HepG2 (cell line): ENCODE data around the gene TBC1D16. TPM values are rescaled to one million over a fixed set of nuclear protein-coding genes. Genes with fewer than 3 reads are reported as not detected.

Experiments
- FOSL2 ChIP-seq: sonication (generic); formaldehyde crosslinking; IDR thresholded peaks from 2 replicates; pipeline ENCODE4 v1.4.0; 2020; ENCODE audit warnings: missing genetic modification reagents
- GLI4 ChIP-seq: sonication (generic); formaldehyde crosslinking; IDR thresholded peaks from 2 replicates; pipeline ENCODE4 v1.5.1; 2020; ENCODE audit warnings: missing genetic modification reagents, mild to moderate bottlenecking, moderate library complexity, borderline replicate concordance
- KMT2A ChIP-seq: sonication (generic); formaldehyde crosslinking; IDR thresholded peaks from 2 replicates; pipeline ENCODE4 v1.4.0; 2020; ENCODE audit warnings: missing genetic modification reagents
- NFYC ChIP-seq: IDR thresholded peaks from 2 replicates; pipeline ENCODE4 v1.6.1; 2016; ENCODE audit warnings: missing genetic modification reagents, missing compliant biosample characterization
- SMC3 ChIP-seq: IDR thresholded peaks from 2 replicates; pipeline ENCODE4 v1.6.1; 2011; ENCODE audit warnings: low read length, improper control_type of control experiment
- TAF15 ChIP-seq: fragments of 200-400 bp; formaldehyde crosslinking; IDR thresholded peaks from one replicate; pipeline ENCODE4 v1.6.1; 2018; ENCODE audit warnings: mild to moderate bottlenecking, low read depth, low read length; ENCODE audit not compliant: poor library complexity, severe bottlenecking
- THAP11 ChIP-seq: IDR thresholded peaks from 2 replicates; pipeline ENCODE4 v1.6.1; 2016; ENCODE audit warnings: missing biosample characterization, missing genetic modification reagents
- ZBTB38 ChIP-seq: sonication (generic); formaldehyde crosslinking; IDR thresholded peaks from 2 replicates; pipeline ENCODE4 v1.5.1; 2020; ENCODE audit warnings: mild to moderate bottlenecking, missing genetic modification reagents
- ZFAT ChIP-seq: sonication (generic); formaldehyde crosslinking; conservative IDR thresholded peaks from 2 replicates; pipeline ENCODE4 v1.8.1; 2023; ENCODE audit warnings: missing genetic modification reagents, inconsistent platforms
- ZFP1 ChIP-seq: IDR thresholded peaks from 2 replicates; pipeline ENCODE4 v1.6.1; 2016
- ZMYM2 ChIP-seq: sonication (generic); formaldehyde crosslinking; IDR thresholded peaks from 2 replicates; pipeline ENCODE4 v1.8.0; 2022; ENCODE audit warnings: mild to moderate bottlenecking, missing genetic modification reagents
- ZMYM4 ChIP-seq: sonication (generic); formaldehyde crosslinking; IDR thresholded peaks from 2 replicates; pipeline ENCODE4 v1.8.1; 2023; ENCODE audit warnings: mild to moderate bottlenecking, missing genetic modification reagents
- ZNF180 ChIP-seq: sonication (generic); formaldehyde crosslinking; IDR thresholded peaks from 2 replicates; pipeline ENCODE4 v1.4.0; 2020; ENCODE audit warnings: low read depth, missing genetic modification reagents, borderline replicate concordance
- ZNF263 ChIP-seq: sonication (generic); formaldehyde crosslinking; IDR thresholded peaks from 2 replicates; pipeline ENCODE4 v1.4.0; 2020; ENCODE audit warnings: missing genetic modification reagents
- ZNF335 ChIP-seq: sonication (generic); formaldehyde crosslinking; IDR thresholded peaks from 2 replicates; pipeline ENCODE4 v1.4.0; 2020; ENCODE audit warnings: missing genetic modification reagents
- ZNF572 ChIP-seq: sonication (generic); formaldehyde crosslinking; IDR thresholded peaks from 2 replicates; pipeline ENCODE4 v1.5.1; 2020; ENCODE audit warnings: mild to moderate bottlenecking, missing genetic modification reagents
- polyA plus RNA-seq, 8 experiments: library from polyadenylated mRNA; depleted of rRNA in 3 of 8; stranded (reverse) in 7 of 8; unstranded in 1 of 8; fragments of >200 nt; fragmentation: Illumina TruSeq in 4 of 8; extraction: Trizol in 4 of 8; gene quantifications; 2 replicates each; pipeline versions ENCODE4 v1.2.1 to v1.2.3, GENCODE V29; 2011 to 2016; ENCODE audit warnings: low read depth in 4 of 8, missing spikeins in 1 of 8, mixed read lengths in 1 of 8; ENCODE audit not compliant: insufficient read depth in 1 of 8
- total RNA-seq, 5 experiments: library from RNA; depleted of rRNA; stranded (reverse); fragments of >200 nt; fragmentation: Illumina TruSeq; extraction: Trizol; gene quantifications; 2 replicates each; pipeline ENCODE4 v1.2.3, GENCODE V29; 2016; ENCODE audit warnings: low read depth in 1 of 5
- TF ChIP-seq, protein P1 (sequence below): sonication (generic); formaldehyde crosslinking; IDR thresholded peaks from 2 replicates; pipeline ENCODE4 v1.4.0; 2020; ENCODE audit warnings: mild to moderate bottlenecking, missing genetic modification reagents
- TF ChIP-seq, protein P2 (sequence below): sonication (generic); formaldehyde crosslinking; IDR thresholded peaks from 2 replicates; pipeline ENCODE4 v1.5.1; 2020; ENCODE audit warnings: mild to moderate bottlenecking, missing genetic modification reagents, moderate library complexity

TBC1D16 gene
- total and polyA plus RNA-seq, 2 of the 13 experiments (the other 11 are each of a cell fraction or from before 2014, with no cell fraction given), result 14.9 to 24.9 TPM

DNA sequence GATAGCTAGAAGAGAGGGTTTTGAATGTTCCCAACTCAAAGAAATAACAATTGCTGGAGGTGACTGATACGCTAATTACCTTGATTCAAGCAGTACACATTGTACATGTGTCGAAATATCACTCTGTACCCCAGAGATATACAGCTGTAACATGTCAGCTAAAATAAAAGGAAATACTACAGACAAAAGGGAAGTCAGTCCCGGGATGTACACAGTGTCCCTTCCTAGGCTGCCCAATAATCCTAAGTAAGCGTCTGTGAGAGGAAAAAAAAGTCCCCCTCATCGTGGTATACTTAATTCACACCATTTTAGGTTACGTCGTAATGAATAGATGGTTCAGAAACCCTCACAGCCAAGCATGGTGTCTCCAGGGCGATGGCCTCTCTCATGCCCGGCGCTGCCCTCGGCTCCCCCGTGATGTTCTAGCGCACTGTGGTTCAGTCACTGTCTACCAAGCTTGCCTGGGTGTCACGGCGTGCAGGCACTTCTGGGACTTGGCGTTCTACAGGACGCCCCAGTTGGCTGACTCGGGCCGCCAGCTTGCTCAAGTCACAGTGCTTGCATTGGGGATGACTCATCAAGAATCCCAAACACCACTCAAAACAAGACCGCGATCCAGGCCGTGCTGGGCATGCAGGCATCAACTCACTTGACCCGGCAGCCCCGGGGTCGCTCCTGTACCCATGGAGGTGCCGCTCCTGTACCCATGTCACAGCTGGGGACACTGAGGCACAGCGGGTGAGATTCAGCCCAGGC lies 28.3 kb upstream of the TBC1D16 start (continued):
- TF ChIP-seq ZMYM2 (CRISPR knock-in tag), result no peak
- TF ChIP-seq THAP11 (CRISPR knock-in tag), result peak; percentile 41
- TF ChIP-seq ZMYM4, result no peak
- TF ChIP-seq ZNF335 (CRISPR knock-in tag), result 0 out of 2 replicates have a peak, but pooled peaks have one; percentile 23
- TF ChIP-seq, protein P1, sequence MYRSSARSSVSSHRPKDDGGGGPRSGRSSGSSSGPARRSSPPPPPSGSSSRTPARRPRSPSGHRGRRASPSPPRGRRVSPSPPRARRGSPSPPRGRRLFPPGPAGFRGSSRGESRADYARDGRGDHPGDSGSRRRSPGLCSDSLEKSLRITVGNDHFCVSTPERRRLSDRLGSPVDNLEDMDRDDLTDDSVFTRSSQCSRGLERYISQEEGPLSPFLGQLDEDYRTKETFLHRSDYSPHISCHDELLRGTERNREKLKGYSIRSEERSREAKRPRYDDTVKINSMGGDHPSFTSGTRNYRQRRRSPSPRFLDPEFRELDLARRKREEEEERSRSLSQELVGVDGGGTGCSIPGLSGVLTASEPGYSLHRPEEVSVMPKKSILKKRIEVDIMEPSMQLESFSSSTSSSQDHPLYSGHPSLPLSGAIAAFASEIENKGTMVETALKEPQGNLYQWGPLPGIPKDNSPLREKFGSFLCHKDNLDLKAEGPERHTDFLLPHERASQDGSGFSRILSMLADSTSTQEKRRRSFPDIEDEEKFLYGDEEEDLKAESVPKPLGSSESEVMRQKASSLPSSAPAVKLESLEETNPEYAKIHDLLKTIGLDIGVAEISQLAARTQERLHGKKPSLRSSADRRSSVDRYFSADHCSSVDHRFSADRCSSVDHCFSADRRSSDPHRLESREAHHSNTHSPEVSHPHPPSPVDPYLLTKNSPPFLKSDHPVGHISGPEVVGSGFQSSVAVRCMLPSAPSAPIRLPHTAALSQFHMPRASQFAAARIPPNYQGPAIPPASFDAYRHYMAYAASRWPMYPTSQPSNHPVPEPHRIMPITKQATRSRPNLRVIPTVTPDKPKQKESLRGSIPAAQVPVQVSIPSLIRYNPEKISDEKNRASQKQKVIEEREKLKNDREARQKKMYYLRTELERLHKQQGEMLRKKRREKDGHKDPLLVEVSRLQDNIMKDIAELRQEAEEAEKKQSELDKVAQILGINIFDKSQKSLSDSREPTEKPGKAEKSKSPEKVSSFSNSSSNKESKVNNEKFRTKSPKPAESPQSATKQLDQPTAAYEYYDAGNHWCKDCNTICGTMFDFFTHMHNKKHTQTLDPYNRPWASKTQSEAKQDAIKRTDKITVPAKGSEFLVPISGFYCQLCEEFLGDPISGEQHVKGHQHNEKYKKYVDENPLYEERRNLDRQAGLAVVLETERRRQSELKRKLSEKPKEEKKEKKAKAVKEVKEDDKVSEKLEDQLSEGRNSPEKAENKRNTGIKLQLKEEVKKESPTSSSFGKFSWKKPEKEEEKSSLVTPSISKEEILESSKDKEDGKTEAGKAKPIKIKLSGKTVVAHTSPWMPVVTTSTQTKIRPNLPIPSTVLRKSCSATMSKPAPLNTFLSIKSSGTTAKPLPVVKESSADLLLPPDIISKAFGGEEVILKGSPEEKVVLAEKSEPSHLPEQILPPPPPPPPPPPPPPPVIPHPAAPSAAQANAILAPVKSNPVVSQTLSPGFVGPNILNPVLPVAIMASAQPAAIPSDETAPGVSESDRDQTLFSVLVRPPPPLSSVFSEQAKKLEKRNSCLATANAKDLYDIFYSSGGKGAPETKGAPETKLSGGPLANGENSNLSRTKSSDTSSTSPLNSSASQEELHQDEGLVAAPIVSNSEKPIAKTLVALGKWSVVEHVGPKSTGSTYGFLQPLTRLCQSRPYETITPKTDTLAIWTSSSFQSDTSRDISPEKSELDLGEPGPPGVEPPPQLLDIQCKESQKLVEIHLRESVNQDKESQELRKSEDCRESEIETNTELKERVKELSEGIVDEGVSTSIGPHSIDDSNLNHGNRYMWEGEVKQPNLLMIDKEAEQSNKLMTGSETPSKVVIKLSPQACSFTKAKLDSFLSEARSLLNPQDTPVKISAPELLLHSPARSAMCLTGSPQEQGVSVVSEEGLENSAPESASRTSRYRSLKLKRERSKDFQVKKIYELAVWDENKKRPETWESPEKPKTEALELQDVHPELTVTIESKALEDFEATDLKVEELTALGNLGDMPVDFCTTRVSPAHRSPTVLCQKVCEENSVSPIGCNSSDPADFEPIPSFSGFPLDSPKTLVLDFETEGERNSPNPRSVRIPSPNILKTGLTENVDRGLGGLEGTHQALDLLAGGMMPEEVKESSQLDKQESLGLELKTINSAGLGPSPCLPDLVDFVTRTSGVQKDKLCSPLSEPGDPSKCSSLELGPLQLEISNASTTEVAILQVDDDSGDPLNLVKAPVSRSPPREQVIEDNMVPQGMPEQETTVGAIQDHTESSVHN (CRISPR knock-in tag), result peak; percentile 26; the same call in 1 of the 2 replicates
- no peak for TF ChIP-seq GLI4 (CRISPR knock-in tag)
- TF ChIP-seq TAF15, result no peak
- no peak for TF ChIP-seq ZNF180
- no peak for TF ChIP-seq KMT2A
- peak; percentile 99 for TF ChIP-seq FOSL2 (CRISPR knock-in tag)
- TF ChIP-seq ZFP1 (CRISPR knock-in tag), result peak; percentile 22; the same call in 1 of the 2 replicates
- no peak for TF ChIP-seq ZFAT (CRISPR knock-in tag)
- TF ChIP-seq, protein P2, sequence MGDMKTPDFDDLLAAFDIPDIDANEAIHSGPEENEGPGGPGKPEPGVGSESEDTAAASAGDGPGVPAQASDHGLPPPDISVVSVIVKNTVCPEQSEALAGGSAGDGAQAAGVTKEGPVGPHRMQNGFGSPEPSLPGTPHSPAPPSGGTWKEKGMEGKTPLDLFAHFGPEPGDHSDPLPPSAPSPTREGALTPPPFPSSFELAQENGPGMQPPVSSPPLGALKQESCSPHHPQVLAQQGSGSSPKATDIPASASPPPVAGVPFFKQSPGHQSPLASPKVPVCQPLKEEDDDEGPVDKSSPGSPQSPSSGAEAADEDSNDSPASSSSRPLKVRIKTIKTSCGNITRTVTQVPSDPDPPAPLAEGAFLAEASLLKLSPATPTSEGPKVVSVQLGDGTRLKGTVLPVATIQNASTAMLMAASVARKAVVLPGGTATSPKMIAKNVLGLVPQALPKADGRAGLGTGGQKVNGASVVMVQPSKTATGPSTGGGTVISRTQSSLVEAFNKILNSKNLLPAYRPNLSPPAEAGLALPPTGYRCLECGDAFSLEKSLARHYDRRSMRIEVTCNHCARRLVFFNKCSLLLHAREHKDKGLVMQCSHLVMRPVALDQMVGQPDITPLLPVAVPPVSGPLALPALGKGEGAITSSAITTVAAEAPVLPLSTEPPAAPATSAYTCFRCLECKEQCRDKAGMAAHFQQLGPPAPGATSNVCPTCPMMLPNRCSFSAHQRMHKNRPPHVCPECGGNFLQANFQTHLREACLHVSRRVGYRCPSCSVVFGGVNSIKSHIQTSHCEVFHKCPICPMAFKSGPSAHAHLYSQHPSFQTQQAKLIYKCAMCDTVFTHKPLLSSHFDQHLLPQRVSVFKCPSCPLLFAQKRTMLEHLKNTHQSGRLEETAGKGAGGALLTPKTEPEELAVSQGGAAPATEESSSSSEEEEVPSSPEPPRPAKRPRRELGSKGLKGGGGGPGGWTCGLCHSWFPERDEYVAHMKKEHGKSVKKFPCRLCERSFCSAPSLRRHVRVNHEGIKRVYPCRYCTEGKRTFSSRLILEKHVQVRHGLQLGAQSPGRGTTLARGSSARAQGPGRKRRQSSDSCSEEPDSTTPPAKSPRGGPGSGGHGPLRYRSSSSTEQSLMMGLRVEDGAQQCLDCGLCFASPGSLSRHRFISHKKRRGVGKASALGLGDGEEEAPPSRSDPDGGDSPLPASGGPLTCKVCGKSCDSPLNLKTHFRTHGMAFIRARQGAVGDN, result peak; percentile 75
- peak; percentile 94 for TF ChIP-seq ZBTB38
- TF ChIP-seq ZNF572 (CRISPR knock-in tag), result no peak
- peak; percentile 87; the same call in 1 of the 2 replicates for TF ChIP-seq ZNF263 (CRISPR knock-in tag)
- no peak for TF ChIP-seq SMC3
- no peak for TF ChIP-seq NFYC (CRISPR knock-in tag)
